Peyer's patch (tissue), 4 donors: ENCODE measurements around the gene GMCL2. TPM values are rescaled to one million over a fixed set of nuclear protein-coding genes. Genes with fewer than 3 reads are reported as not detected.

ENCODE experiments used
- DNase-seq, 3 donors: peaks; one replicate each; pipeline ENCODE4 v3.0.0-alpha.2; 2017 to 2019
- H3K27ac ChIP-seq, 4 donors: fragments of 200-600 bp; sonication (generic); one replicate each; pipeline ENCODE4 v1.5.1; 2016 to 2019
- H3K27me3 ChIP-seq, 2 donors: fragments of 200-600 bp; sonication (generic); one replicate each; pipeline ENCODE4 v1.5.1; 2019
- H3K36me3 ChIP-seq, 3 donors: fragments of 200-600 bp; sonication (generic); one replicate each; pipeline ENCODE4 v1.5.1; 2016 to 2019
- H3K4me1 ChIP-seq, 4 donors: fragments of 200-600 bp; sonication (generic); one replicate each; pipeline ENCODE4 v1.5.1; 2016 to 2019
- H3K4me3 ChIP-seq, 4 donors: fragments of 200-600 bp; sonication (generic); 1 replicate in 3 of 4; 2 replicates in 1 of 4; pipeline ENCODE4 v1.5.1; 2016 to 2019; ENCODE audit warnings: mild to moderate bottlenecking in 1 of 4
- H3K9me3 ChIP-seq, 4 donors: fragments of 200-600 bp; sonication (generic); one replicate each; pipeline ENCODE4 v1.5.1; 2016 to 2019; ENCODE audit warnings: mild to moderate bottlenecking in 1 of 4
- POLR2A ChIP-seq, 2 donors: fragments of 450-650 bp; IDR thresholded peaks; one replicate each; pipeline ENCODE4 v1.5.1; 2017; ENCODE audit warnings: antibody characterized with exemption in 2 of 2, mild to moderate bottlenecking in 2 of 2, moderate library complexity in 2 of 2
- total RNA-seq, 4 donors: library from RNA; depleted of rRNA; stranded (reverse); fragments of >200 nt; gene quantifications; one replicate each; pipeline ENCODE4 v1.1.0, GENCODE V29; 2016
- TF ChIP-seq, protein P1 (sequence below), 6 experiments: fragments of 450-650 bp in 4 of 6; fragments of 200-600 bp in 2 of 6; sonication (generic) in 1 of 6; IDR thresholded peaks; one replicate each; pipeline ENCODE4 v1.5.1; 2017 to 2019; ENCODE audit warnings: antibody characterized with exemption in 6 of 6, mild to moderate bottlenecking in 3 of 6, moderate library complexity in 1 of 6

GMCL2 gene
- total RNA-seq, 4 donors from 2014 or later, result not detected

DNA sequence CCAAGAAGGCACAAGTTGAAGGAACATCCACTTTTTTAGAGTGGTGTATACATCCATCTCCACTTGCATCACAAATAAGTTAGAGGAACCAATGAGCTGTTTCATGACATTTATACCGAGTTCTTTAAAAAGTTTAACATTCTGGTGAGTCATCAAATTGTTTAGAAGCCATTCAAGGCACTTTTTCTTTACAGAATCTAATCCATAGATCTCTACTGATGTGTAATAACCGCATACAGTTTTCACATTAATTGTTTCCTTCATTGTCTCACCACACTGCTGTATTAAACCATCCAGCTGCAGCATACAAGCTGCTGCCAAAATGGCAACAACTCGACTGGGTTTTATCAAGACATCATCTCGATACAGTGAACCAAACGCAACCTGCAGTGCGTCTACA lies 744 bp downstream of the GMCL2 start:
- no peak overlapping the region for H3K27ac ChIP-seq
- no peak for DNase-seq
- H3K4me3 ChIP-seq, result no peak overlapping the region
- no peaks in the 10 kb centered on the region for H3K36me3 ChIP-seq
- no peaks in the 10 kb centered on the region for H3K27me3 ChIP-seq
- H3K4me1 ChIP-seq, result no peaks in the 10 kb centered on the region
- no peaks in the 10 kb centered on the region for H3K9me3 ChIP-seq
- TF ChIP-seq, protein P1, sequence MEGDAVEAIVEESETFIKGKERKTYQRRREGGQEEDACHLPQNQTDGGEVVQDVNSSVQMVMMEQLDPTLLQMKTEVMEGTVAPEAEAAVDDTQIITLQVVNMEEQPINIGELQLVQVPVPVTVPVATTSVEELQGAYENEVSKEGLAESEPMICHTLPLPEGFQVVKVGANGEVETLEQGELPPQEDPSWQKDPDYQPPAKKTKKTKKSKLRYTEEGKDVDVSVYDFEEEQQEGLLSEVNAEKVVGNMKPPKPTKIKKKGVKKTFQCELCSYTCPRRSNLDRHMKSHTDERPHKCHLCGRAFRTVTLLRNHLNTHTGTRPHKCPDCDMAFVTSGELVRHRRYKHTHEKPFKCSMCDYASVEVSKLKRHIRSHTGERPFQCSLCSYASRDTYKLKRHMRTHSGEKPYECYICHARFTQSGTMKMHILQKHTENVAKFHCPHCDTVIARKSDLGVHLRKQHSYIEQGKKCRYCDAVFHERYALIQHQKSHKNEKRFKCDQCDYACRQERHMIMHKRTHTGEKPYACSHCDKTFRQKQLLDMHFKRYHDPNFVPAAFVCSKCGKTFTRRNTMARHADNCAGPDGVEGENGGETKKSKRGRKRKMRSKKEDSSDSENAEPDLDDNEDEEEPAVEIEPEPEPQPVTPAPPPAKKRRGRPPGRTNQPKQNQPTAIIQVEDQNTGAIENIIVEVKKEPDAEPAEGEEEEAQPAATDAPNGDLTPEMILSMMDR (IDR thresholded peaks at IDR 0.05), result no peak
- TF ChIP-seq POLR2A (IDR thresholded peaks at IDR 0.05), result no peak

DNA sequence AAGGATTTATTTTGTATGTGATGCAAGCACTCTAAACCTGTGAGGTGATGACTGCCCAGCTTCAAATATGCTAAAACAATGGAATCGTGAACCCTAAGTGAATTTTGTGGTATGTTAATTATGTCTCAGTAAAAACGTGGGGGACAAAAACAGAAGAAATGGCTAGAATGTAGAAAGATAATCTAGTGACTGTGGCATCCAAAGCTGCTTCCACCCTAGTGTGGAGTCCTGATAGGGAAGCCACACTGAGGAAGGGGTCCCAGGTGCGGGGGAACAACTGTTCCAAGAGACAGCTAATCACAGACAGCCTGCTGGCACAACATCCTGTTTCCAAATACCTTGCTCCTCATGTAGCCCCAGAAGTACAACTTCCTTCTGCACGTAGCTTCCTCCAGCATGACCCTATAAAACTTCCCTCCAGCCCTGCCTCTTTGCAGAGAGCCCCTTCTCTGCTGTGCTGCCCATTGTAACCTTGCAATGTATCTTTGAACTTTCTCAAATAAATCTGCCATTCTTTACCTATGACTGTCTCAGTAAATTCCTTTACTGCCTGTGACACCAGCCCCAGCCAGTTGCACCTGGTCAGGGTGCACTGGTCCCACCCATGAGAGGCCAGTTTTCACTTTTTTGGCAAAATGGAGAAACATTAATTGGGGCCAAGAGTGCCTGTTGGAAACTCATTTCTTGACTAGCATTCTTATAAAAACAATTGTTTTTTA lies 4.9 kb downstream of the GMCL2 start:
- no peak overlapping the region for H3K27ac ChIP-seq
- DNase-seq, result peak in 1 of 3 donors; percentile 14
- TF ChIP-seq, protein P1 (IDR thresholded peaks at IDR 0.05), result no peak
- TF ChIP-seq POLR2A (IDR thresholded peaks at IDR 0.05), result no peak
- H3K9me3 ChIP-seq, result no peaks in the 10 kb centered on the region
- no peaks in the 10 kb centered on the region for H3K27me3 ChIP-seq
- no peaks in the 10 kb centered on the region for H3K36me3 ChIP-seq
- H3K4me3 ChIP-seq, result no peak overlapping the region
- no peaks in the 10 kb centered on the region for H3K4me1 ChIP-seq

DNA sequence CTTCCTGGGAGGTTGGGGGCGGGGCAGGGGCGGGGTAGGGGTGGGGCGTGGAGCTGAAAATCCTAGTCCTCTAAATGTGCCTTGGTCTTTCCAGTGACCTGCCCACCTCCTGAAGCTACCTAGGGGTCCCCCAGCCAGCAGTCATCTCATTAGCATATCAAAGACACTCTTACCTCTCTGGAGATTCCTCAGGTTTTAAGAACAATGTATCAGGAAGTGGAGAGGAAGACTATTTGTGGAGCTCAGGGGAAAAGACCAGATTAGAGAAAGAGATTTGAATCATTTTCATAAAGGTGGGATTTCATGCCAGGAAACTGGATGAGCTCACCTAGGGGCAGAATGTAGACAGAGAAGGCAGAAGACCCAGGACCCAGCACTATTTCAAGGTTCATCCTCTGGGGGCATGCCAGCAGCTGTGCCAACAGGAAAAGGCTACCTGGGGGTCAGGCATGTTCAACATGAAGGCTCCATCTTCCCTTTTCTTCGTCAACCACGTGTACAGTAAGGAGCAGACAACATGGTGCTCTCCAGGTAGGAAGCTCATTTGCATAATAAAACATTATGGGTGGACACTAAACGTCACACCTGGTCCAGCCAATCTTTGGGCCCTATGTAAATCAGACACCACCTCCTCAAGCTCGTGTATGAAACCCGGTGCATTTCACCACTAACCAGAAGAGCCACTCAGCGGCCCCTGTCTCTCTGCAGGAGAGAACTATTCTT lies 6.9 kb downstream of the GMCL2 start:
- H3K36me3 ChIP-seq, result no peaks in the 10 kb centered on the region
- TF ChIP-seq, protein P1 (IDR thresholded peaks at IDR 0.05), result no peak
- TF ChIP-seq POLR2A (IDR thresholded peaks at IDR 0.05), result no peak
- DNase-seq, result peak in 1 of 3 donors; percentile 2
- H3K9me3 ChIP-seq, result no peaks in the 10 kb centered on the region
- no peak overlapping the region for H3K27ac ChIP-seq
- no peak overlapping the region for H3K4me3 ChIP-seq
- no peaks in the 10 kb centered on the region for H3K4me1 ChIP-seq
- no peaks in the 10 kb centered on the region for H3K27me3 ChIP-seq

DNA sequence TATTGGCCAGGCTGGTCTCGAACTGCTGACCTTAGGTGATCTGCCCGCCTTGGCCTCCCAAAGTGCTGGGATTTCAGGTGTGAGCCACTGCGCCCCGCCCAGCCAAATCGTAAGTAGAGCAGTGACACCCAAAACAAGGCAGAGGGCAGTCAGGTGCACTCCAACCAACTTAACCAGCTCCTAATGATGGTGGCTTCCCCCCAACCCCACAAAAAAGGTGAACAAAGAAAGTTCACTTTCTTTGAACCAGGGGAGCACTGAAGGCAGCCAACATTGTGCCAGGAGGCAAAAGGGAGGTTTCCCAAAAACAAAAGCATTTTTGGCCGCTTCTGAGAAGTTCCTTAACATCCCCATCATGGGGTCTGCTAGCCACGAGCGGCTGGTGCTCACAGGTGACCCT lies 9.6 kb downstream of the GMCL2 start:
- peak in 1 of 3 donors; percentile 12 for DNase-seq
- TF ChIP-seq, protein P1 (IDR thresholded peaks at IDR 0.05), result no peak
- TF ChIP-seq POLR2A (IDR thresholded peaks at IDR 0.05), result no peak
- Histone ChIP-seq H3K27me3 (no peaks in the 10 kb centered on the region), H3K9me3 (no peaks in the 10 kb centered on the region), H3K36me3 (no peaks in the 10 kb centered on the region), H3K27ac (no peak overlapping the region), H3K4me1 (no peaks in the 10 kb centered on the region), H3K4me3 (no peak overlapping the region)

DNA sequence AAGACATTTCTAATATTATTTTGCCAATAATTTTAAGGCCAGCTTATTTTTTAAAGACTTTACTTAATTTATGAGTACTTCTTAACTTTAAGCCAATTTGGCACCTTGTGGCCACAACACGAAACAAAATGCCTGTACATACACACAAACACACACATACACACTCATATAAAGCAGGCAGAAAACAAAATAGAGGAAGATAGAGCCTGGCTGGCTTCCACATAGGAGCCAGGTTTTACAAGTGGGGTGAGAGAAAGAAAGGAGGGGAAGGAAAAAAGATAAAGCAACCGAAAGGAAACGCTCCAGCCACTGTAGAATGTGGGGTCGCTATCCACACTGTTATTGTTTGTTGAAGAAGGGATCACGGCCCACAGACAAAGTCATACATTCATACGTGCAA lies 10.4 kb downstream of the GMCL2 start:
- H3K36me3 ChIP-seq, result no peaks in the 10 kb centered on the region
- H3K4me3 ChIP-seq, result no peak overlapping the region
- no peak for DNase-seq
- no peaks in the 10 kb centered on the region for H3K4me1 ChIP-seq
- H3K27me3 ChIP-seq, result no peaks in the 10 kb centered on the region
- TF ChIP-seq, protein P1 (IDR thresholded peaks at IDR 0.05), result no peak
- no peak for TF ChIP-seq POLR2A (IDR thresholded peaks at IDR 0.05)
- H3K27ac ChIP-seq, result no peak overlapping the region
- H3K9me3 ChIP-seq, result no peaks in the 10 kb centered on the region
